T-cell (primary cell): Measurements from ENCODE around the gene FBXL4. TPM values are rescaled to one million over a fixed set of nuclear protein-coding genes. Genes with fewer than 3 reads are reported as not detected.

Experiments used
- ATAC-seq, 4 experiments: fragments of 200-7000 bp in 3 of 4; fragments of 150-1000 bp in 1 of 4; cut with Tn5 transposase; replicated peaks in 1 of 4; 1 replicate in 3 of 4; 2 replicates in 1 of 4; pipeline ENCODE4 v1.10.0; 2021; ENCODE audit warnings: moderate library complexity in 3 of 4, mild to moderate bottlenecking in 2 of 4, moderate number of reproducible peaks in 1 of 4
- CTCF ChIA-PET, 2 donors: fragments of 300-600 bp; sonication (Branson Sonifier 250); formaldehyde crosslinking; loops; one replicate each; lab custom pipeline; 2022; ENCODE audit warnings: antibody characterized with exemption in 2 of 2; lab: Charles Lee
- POLR2A ChIA-PET, 2 donors: fragments of 300-600 bp; sonication (Branson Sonifier 250); formaldehyde crosslinking; loops; one replicate each; lab custom pipeline; 2022; ENCODE audit warnings: antibody characterized with exemption in 2 of 2; lab: Charles Lee
- DNase-seq, 35 experiments: peaks; one replicate each; pipeline versions ENCODE4 v3.0.0 to v3.0.0-alpha.2; 2013 to 2023
- H3K27ac ChIP-seq: one replicate; pipeline ENCODE4 v1.5.1; 2013; ENCODE audit warnings: low read length
- H3K27me3 ChIP-seq, 2 experiments: replicated peaks in 1 of 2; 1 replicate in 1 of 2; 2 replicates in 1 of 2; pipeline versions ENCODE4 v1.6.1 to v1.7.0; 2013; ENCODE audit warnings: low read length in 1 of 2, mixed read lengths in 1 of 2; ENCODE audit not compliant: control insufficient read depth in 2 of 2, insufficient read depth in 2 of 2; ENCODE audit errors: extremely low read depth in 1 of 2
- H3K36me3 ChIP-seq, 2 donors: 1 replicate in 1 of 2; 2 replicates in 1 of 2; pipeline versions ENCODE4 v1.6.1 to v1.7.0; 2013; ENCODE audit warnings: low read length in 1 of 2; ENCODE audit not compliant: control insufficient read depth in 2 of 2, insufficient read depth in 1 of 2; ENCODE audit errors: extremely low read depth in 1 of 2
- H3K4me1 ChIP-seq, 2 experiments: 1 replicate in 1 of 2; 2 replicates in 1 of 2; pipeline versions ENCODE4 v1.6.1 to v1.7.0; 2013; ENCODE audit warnings: low read length in 2 of 2, mixed read lengths in 1 of 2; ENCODE audit not compliant: insufficient read depth in 2 of 2, control insufficient read depth in 1 of 2; ENCODE audit errors: extremely low read depth in 1 of 2
- H3K4me3 ChIP-seq, 2 donors: 1 replicate in 1 of 2; 2 replicates in 1 of 2; pipeline versions ENCODE4 v1.5.1 to v1.7.0; 2013; ENCODE audit warnings: mild to moderate bottlenecking in 2 of 2, low read length in 1 of 2, moderate library complexity in 1 of 2; ENCODE audit not compliant: control insufficient read depth in 1 of 2; ENCODE audit errors: extremely low read depth in 1 of 2
- H3K9me3 ChIP-seq: 2 replicates; pipeline ENCODE4 v1.7.0; 2013
- H3K27ac Mint-ChIP-seq, 2 donors: one replicate each; pipeline ENCODE4 v1.8.0; 2020 to 2021; ENCODE audit warnings: mild to moderate bottlenecking in 2 of 2, mixed read lengths in 2 of 2
- H3K27me3 Mint-ChIP-seq, 2 donors: one replicate each; pipeline ENCODE4 v1.8.0; 2021 to 2022; ENCODE audit warnings: mixed read lengths in 2 of 2
- H3K36me3 Mint-ChIP-seq: one replicate; pipeline ENCODE4 v1.8.0; 2021; ENCODE audit warnings: mixed read lengths
- H3K4me1 Mint-ChIP-seq, 3 donors: one replicate each; pipeline ENCODE4 v1.8.0; 2020 to 2022; ENCODE audit warnings: mixed read lengths in 3 of 3, mild to moderate bottlenecking in 1 of 3
- H3K4me3 Mint-ChIP-seq, 3 donors: one replicate each; pipeline ENCODE4 v1.8.0; 2020 to 2022; ENCODE audit warnings: mild to moderate bottlenecking in 3 of 3, mixed read lengths in 3 of 3, moderate library complexity in 3 of 3
- H3K9me3 Mint-ChIP-seq, 3 donors: one replicate each; pipeline ENCODE4 v1.8.0; 2020 to 2022; ENCODE audit warnings: mixed read lengths in 3 of 3
- WGBS: methylation state at CpG from one replicate; pipeline ENCODE4 v1.1.5; 2013; ENCODE audit warnings: missing lambda C conversion rate; ENCODE audit not compliant: insufficient coverage; 5-methylcytosine and 5-hydroxymethylcytosine counted together
- total RNA-seq, 35 experiments: library from RNA in 6 of 35; stranded (reverse) in 6 of 35; fragments of 120-200 nt in 1 of 35; gene quantifications; one replicate each; pipeline versions ENCODE4 v1.2.1 to v1.2.4 and lab custom pipeline; 2013 to 2026

Gene FBXL4
- total RNA-seq, 5 donors from 2014 or later (not counting 1 experiment from before 2014, with no cell fraction given), result 13.4 to 19.5 (median 15.9) TPM

- Mint-ChIP-seq H3K36me3 (peaks cover 12% of the 10 kb centered on the region), H3K9me3 (no peaks in the 10 kb centered on the region), H3K27me3 (peaks cover 57 to 65% of the 10 kb centered on the region in 2 donors), H3K27ac (peak overlapping the region in 1 of 2 donors; percentile 16), H3K4me1 (peaks cover 22 to 27% (median 23%) of the 10 kb centered on the region in 3 donors), H3K4me3 (peak overlapping the region in 1 of 3 donors; percentile 5)
- no peaks in the 10 kb centered on the region for H3K36me3 ChIP-seq
- H3K4me3 ChIP-seq, result no peak overlapping the region
- no peak overlapping the region for H3K27ac ChIP-seq
- H3K4me1 ChIP-seq, result peaks cover 6 to 35% of the 10 kb centered on the region in 2 experiments
- 36% methylated on average over 15 of the region's 18 CpGs for WGBS
- CTCF ChIA-PET, result no interaction called here
- DNase-seq (no peak), ATAC-seq (no peak)
- POLR2A ChIA-PET, result no interaction called here
- H3K27me3 ChIP-seq, result peaks cover 37 to 52% of the 10 kb centered on the region in 2 experiments
- no peaks in the 10 kb centered on the region for H3K9me3 ChIP-seq
These were observed 99.1 kb downstream of the FBXL4 start for GRCh38 chr6:98848539-98849242.

GRCh38 chr6:98847779-98848538 is 99.8 kb downstream of the FBXL4 start:
- no peaks in the 10 kb centered on the region for H3K36me3 ChIP-seq
- H3K27me3 Mint-ChIP-seq, result peaks cover 63 to 71% of the 10 kb centered on the region in 2 donors
- WGBS, result 8% methylated on average over 45 of the region's 51 CpGs
- H3K4me3 Mint-ChIP-seq, result peak overlapping the region in 1 of 3 donors; percentile 5
- DNase-seq (peak in 1 of 35 experiments; percentile 2), ATAC-seq (peak; percentile 11 to 28 (median 17))
- H3K4me1 Mint-ChIP-seq, result peaks cover 26 to 31% (median 29%) of the 10 kb centered on the region in 3 donors
- no peaks in the 10 kb centered on the region for H3K9me3 ChIP-seq
- CTCF ChIA-PET, result interaction anchor here in 1 of 2 donors (1.2 kb wide), 1 partner anchor 15 kb away, joined by 4 read pairs; no protein-coding TSS in a partner anchor
- H3K36me3 Mint-ChIP-seq, result peaks cover 12% of the 10 kb centered on the region
- no peak overlapping the region for H3K27ac Mint-ChIP-seq
- H3K4me3 ChIP-seq, result peak overlapping the region in 1 of 2 donors; percentile 44
- POLR2A ChIA-PET, result no interaction called here
- H3K27ac ChIP-seq, result no peak overlapping the region
- H3K27me3 ChIP-seq, result peaks cover 37 to 59% of the 10 kb centered on the region in 2 experiments
- H3K9me3 Mint-ChIP-seq, result no peaks in the 10 kb centered on the region
- H3K4me1 ChIP-seq, result peaks cover 6 to 40% of the 10 kb centered on the region in 2 experiments

- H3K4me1 ChIP-seq, result peaks cover 6 to 40% of the 10 kb centered on the region in 2 experiments
- H3K27ac ChIP-seq, result no peak overlapping the region
- no peak overlapping the region for H3K4me3 Mint-ChIP-seq
- ChIA-PET POLR2A (interaction anchor here in 1 of 2 donors (0.5 kb wide), 1 partner anchor 43 kb away, joined by 3 read pairs; no protein-coding TSS in a partner anchor), CTCF (interaction anchor here in 1 of 2 donors (1.2 kb wide), 1 partner anchor 15 kb away, joined by 4 read pairs; no protein-coding TSS in a partner anchor)
- peaks cover 30 to 34% (median 34%) of the 10 kb centered on the region in 3 donors for H3K4me1 Mint-ChIP-seq
- H3K36me3 Mint-ChIP-seq, result peaks cover 12% of the 10 kb centered on the region
- no peak overlapping the region for H3K4me3 ChIP-seq
- H3K27ac Mint-ChIP-seq, result no peak overlapping the region
- no peaks in the 10 kb centered on the region for H3K36me3 ChIP-seq
- H3K9me3 Mint-ChIP-seq, result no peaks in the 10 kb centered on the region
- peak in 1 of 35 experiments; percentile 2 for DNase-seq
- no peaks in the 10 kb centered on the region for H3K9me3 ChIP-seq
- 27% methylated on average over 11 of the region's 11 CpGs for whole genome bisulfite sequencing
- ATAC-seq, result no peak
- H3K27me3 ChIP-seq, result peaks cover 37 to 65% of the 10 kb centered on the region in 2 experiments
- H3K27me3 Mint-ChIP-seq, result peaks cover 67 to 75% of the 10 kb centered on the region in 2 donors
These were observed 100.3 kb downstream of the FBXL4 start for GRCh38 chr6:98847416-98847778.

GRCh38 chr6:98846021-98846380 is 101.7 kb downstream of the FBXL4 start:
- CTCF ChIA-PET, result interaction anchor here (0.5 to 1.4 kb wide), 2 partner anchors 15 to 1659 kb away, joined by 3 to 5 read pairs; no protein-coding TSS in a partner anchor
- Histone ChIP-seq H3K4me3 (no peak overlapping the region), H3K9me3 (no peaks in the 10 kb centered on the region), H3K27me3 (peaks cover 38 to 71% of the 10 kb centered on the region in 2 experiments), H3K4me1 (peaks cover 6 to 40% of the 10 kb centered on the region in 2 experiments), H3K36me3 (no peaks in the 10 kb centered on the region), H3K27ac (no peak overlapping the region)
- Mint-ChIP-seq H3K4me3 (peak overlapping the region; percentile 43 to 69 (median 65)), H3K27ac (peak overlapping the region in 1 of 2 donors; percentile 85), H3K27me3 (peaks cover 79% of the 10 kb centered on the region in 2 donors), H3K36me3 (peaks cover 12% of the 10 kb centered on the region), H3K9me3 (no peaks in the 10 kb centered on the region), H3K4me1 (peaks cover 30 to 34% (median 34%) of the 10 kb centered on the region in 3 donors)
- POLR2A ChIA-PET, result no interaction called here
- ATAC-seq (no peak), DNase-seq (no peak)
- 100% methylated on average over 1 of the region's 3 CpGs for WGBS

- no peaks in the 10 kb centered on the region for H3K9me3 Mint-ChIP-seq
- H3K27ac Mint-ChIP-seq, result peak overlapping the region in 1 of 2 donors; percentile 85
- peaks cover 80 to 85% of the 10 kb centered on the region in 2 donors for H3K27me3 Mint-ChIP-seq
- POLR2A ChIA-PET, result no interaction called here
- Histone ChIP-seq H3K27me3 (peaks cover 40 to 72% of the 10 kb centered on the region in 2 experiments), H3K36me3 (no peaks in the 10 kb centered on the region), H3K4me3 (peak overlapping the region in 1 of 2 donors; percentile 51), H3K4me1 (peaks cover 6 to 40% of the 10 kb centered on the region in 2 experiments), H3K27ac (no peak overlapping the region), H3K9me3 (no peaks in the 10 kb centered on the region)
- H3K4me3 Mint-ChIP-seq, result peak overlapping the region; percentile 43 to 69 (median 65)
- peaks cover 12% of the 10 kb centered on the region for H3K36me3 Mint-ChIP-seq
- WGBS, result 2% methylated on average over 41 of the region's 50 CpGs
- CTCF ChIA-PET, result interaction anchor here (0.5 to 1.4 kb wide), 3 partner anchors 8 to 1659 kb away, joined by 3 to 5 read pairs (median 3); no protein-coding TSS in a partner anchor
- peaks cover 30 to 34% (median 34%) of the 10 kb centered on the region in 3 donors for H3K4me1 Mint-ChIP-seq
- DNase-seq, result peak in 30 of 35 experiments; percentile 29 to 76 (median 56)
- ATAC-seq, result peak; percentile 54 to 75 (median 59)
These were observed 102.3 kb downstream of the FBXL4 start for GRCh38 chr6:98845211-98846020.
